Natural killer cell (primary cell): Measurements from ENCODE around the gene ARSB. TPM values are rescaled to one million over a fixed set of nuclear protein-coding genes. Genes with fewer than 3 reads are reported as not detected.

ENCODE experiments used
- ATAC-seq, 3 donors: fragments of 150-1000 bp in 2 of 3; fragments of 200-7000 bp in 1 of 3; cut with Tn5 transposase; 1 replicate in 1 of 3; 2 replicates in 2 of 3; pipeline ENCODE4 v1.10.0; 2021; ENCODE audit warnings: mild to moderate bottlenecking in 2 of 3, moderate library complexity in 2 of 3
- DNase-seq, 2 donors: peaks; one replicate each; pipeline versions ENCODE4 v3.0.0 to v3.0.0-alpha.2; 2013 to 2021; ENCODE audit warnings: mixed read lengths in 1 of 2
- H3K27ac ChIP-seq: one replicate; pipeline ENCODE4 v1.5.1; 2013; ENCODE audit warnings: mild to moderate bottlenecking, low read length
- H3K27me3 ChIP-seq: one replicate; pipeline ENCODE4 v1.6.1; 2013; ENCODE audit warnings: low read length; ENCODE audit not compliant: control insufficient read depth, insufficient read depth
- H3K36me3 ChIP-seq: one replicate; pipeline ENCODE4 v1.6.1; 2013; ENCODE audit warnings: low read length; ENCODE audit not compliant: control insufficient read depth, insufficient read depth
- H3K4me1 ChIP-seq: one replicate; pipeline ENCODE4 v1.6.1; 2013; ENCODE audit warnings: low read length; ENCODE audit not compliant: control insufficient read depth, insufficient read depth
- H3K4me3 ChIP-seq: one replicate; pipeline ENCODE4 v1.5.1; 2013; ENCODE audit warnings: low read length
- H3K9me3 ChIP-seq: one replicate; pipeline ENCODE4 v1.6.1; 2013; ENCODE audit warnings: low read length; ENCODE audit not compliant: control insufficient read depth, insufficient read depth
- H3K27ac Mint-ChIP-seq, 2 donors: one replicate each; pipeline ENCODE4 v1.8.0; 2022; ENCODE audit warnings: mild to moderate bottlenecking in 2 of 2, mixed read lengths in 2 of 2, moderate library complexity in 1 of 2
- H3K27me3 Mint-ChIP-seq, 2 donors: one replicate each; pipeline ENCODE4 v1.8.0; 2022; ENCODE audit warnings: low read depth in 2 of 2, mixed read lengths in 2 of 2
- H3K36me3 Mint-ChIP-seq: one replicate; pipeline ENCODE4 v1.8.0; 2022; ENCODE audit warnings: mixed read lengths
- H3K4me1 Mint-ChIP-seq, 2 donors: one replicate each; pipeline ENCODE4 v1.8.0; 2022; ENCODE audit warnings: mixed read lengths in 2 of 2
- H3K4me3 Mint-ChIP-seq: one replicate; pipeline ENCODE4 v1.8.0; 2022; ENCODE audit warnings: mild to moderate bottlenecking, moderate library complexity, mixed read lengths
- H3K9me3 Mint-ChIP-seq, 2 donors: one replicate each; pipeline ENCODE4 v1.8.0; 2022; ENCODE audit warnings: mixed read lengths in 2 of 2
- CTCF ChIP-seq: fragments of 200-600 bp; IDR thresholded peaks from one replicate; pipeline ENCODE4 v1.8.0; 2022; ENCODE audit warnings: antibody characterized with exemption
- WGBS: methylation state at CpG from one replicate; pipeline ENCODE4 v1.1.7; 2013; ENCODE audit warnings: missing lambda C conversion rate; ENCODE audit not compliant: insufficient coverage; 5-methylcytosine and 5-hydroxymethylcytosine counted together
- intact Hi-C: fragments of 100-400 bp; cut with micrococcal nuclease; formaldehyde crosslinking; loops from one replicate; pipeline ENCODE4 v1.14.2; 2022
- total RNA-seq, 4 donors: library from RNA; stranded (reverse); fragments of 120-200 nt in 1 of 4; gene quantifications; one replicate each; pipeline versions ENCODE4 v1.2.3 to v1.2.4, GENCODE V29; 2013 to 2022

The ARSB gene
- total RNA-seq, 3 donors from 2014 or later (not counting 1 experiment from before 2014, with no cell fraction given), result 8.6 to 12.8 (median 8.9) TPM

GRCh38 chr5:78799266-78800017 is 185.7 kb downstream of the ARSB start:
- Histone ChIP-seq H3K27ac (no peak overlapping the region), H3K27me3 (no peaks in the 10 kb centered on the region), H3K4me3 (no peak overlapping the region), H3K4me1 (no peaks in the 10 kb centered on the region), H3K36me3 (no peaks in the 10 kb centered on the region), H3K9me3 (no peaks in the 10 kb centered on the region)
- 97% methylated on average over 6 of the region's 6 CpGs for WGBS
- intact Hi-C loops, result no loop called here
- Mint-ChIP-seq H3K9me3 (peaks cover 2% of the 10 kb centered on the region in 2 donors), H3K27ac (no peak overlapping the region), H3K36me3 (no peaks in the 10 kb centered on the region), H3K27me3 (no peaks in the 10 kb centered on the region), H3K4me1 (no peaks in the 10 kb centered on the region), H3K4me3 (no peak overlapping the region)
- ATAC-seq (no peak), DNase-seq (no peak)
- TF ChIP-seq CTCF, result no peak

GRCh38 chr5:78798673-78799029 is 186.5 kb downstream of the ARSB start:
- H3K9me3 ChIP-seq, result no peaks in the 10 kb centered on the region
- intact Hi-C loops, result no loop called here
- no peaks in the 10 kb centered on the region for H3K4me1 Mint-ChIP-seq
- WGBS, result 96% methylated on average over 3 of the region's 3 CpGs
- H3K27me3 ChIP-seq, result no peaks in the 10 kb centered on the region
- H3K36me3 Mint-ChIP-seq, result no peaks in the 10 kb centered on the region
- H3K9me3 Mint-ChIP-seq, result peaks cover 2% of the 10 kb centered on the region in 2 donors
- no peak overlapping the region for H3K4me3 Mint-ChIP-seq
- ATAC-seq (no peak), DNase-seq (no peak)
- no peaks in the 10 kb centered on the region for H3K27me3 Mint-ChIP-seq
- no peak overlapping the region for H3K27ac ChIP-seq
- H3K36me3 ChIP-seq, result no peaks in the 10 kb centered on the region
- H3K4me1 ChIP-seq, result no peaks in the 10 kb centered on the region
- H3K4me3 ChIP-seq, result no peak overlapping the region
- H3K27ac Mint-ChIP-seq, result no peak overlapping the region
- no peak for TF ChIP-seq CTCF

GRCh38 chr5:78797936-78798672 is 187.0 kb downstream of the ARSB start:
- H3K9me3 ChIP-seq, result no peaks in the 10 kb centered on the region

More at GRCh38 chr5:78797936-78798672, 187.0 kb downstream of the ARSB start:
- Mint-ChIP-seq H3K27ac (no peak overlapping the region), H3K4me1 (no peaks in the 10 kb centered on the region), H3K4me3 (no peak overlapping the region), H3K27me3 (no peaks in the 10 kb centered on the region), H3K36me3 (no peaks in the 10 kb centered on the region), H3K9me3 (peaks cover 2% of the 10 kb centered on the region in 2 donors)
- no peak overlapping the region for H3K27ac ChIP-seq
- H3K4me3 ChIP-seq, result no peak overlapping the region
- WGBS, result 97% methylated on average over 4 of the region's 8 CpGs
- H3K4me1 ChIP-seq, result no peaks in the 10 kb centered on the region
- no peaks in the 10 kb centered on the region for H3K36me3 ChIP-seq
- no peak for TF ChIP-seq CTCF
- intact Hi-C loops, result no loop called here
- no peak for DNase-seq
- no peak for ATAC-seq
- H3K27me3 ChIP-seq, result no peaks in the 10 kb centered on the region
